IPS-NIHi7 (cell line): Measurements from ENCODE around the gene KYAT1.
A peak's percentile ranks its signal among the peaks of the same experiment; 100 is the strongest.
"Not testable (repeated sequence)": the region's sequence is repeated elsewhere in the genome, so short reads cannot be mapped to it uniquely, and the experiment has no call there.

Experiments
- DNase-seq: peaks from one replicate; pipeline ENCODE4 v3.0.0; 2012; ENCODE audit warnings: mixed read lengths; ENCODE audit errors: extremely low spot score

The KYAT1 gene

DNA sequence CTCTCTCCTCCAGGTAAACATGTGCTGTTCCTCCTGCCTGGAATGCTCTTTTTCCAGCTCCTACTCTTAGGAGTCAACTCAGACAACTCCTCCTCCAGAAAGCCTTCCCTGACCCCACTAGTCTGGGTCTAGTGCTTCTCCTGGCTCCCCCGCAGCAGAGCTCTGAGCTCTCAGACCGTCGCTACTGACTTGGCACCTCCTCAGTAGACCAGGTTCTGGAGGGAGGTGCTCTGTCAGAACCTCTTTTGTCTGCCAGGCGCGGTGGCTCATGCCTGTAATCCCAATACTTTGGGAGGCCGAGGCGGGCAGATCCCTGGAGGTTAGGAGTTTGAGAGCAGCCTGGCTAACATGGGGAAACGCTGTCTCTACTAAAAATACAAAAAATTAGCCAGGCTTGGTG lies 3.6 kb upstream of the KYAT1 start:
- no peak for DNase-seq

DNA sequence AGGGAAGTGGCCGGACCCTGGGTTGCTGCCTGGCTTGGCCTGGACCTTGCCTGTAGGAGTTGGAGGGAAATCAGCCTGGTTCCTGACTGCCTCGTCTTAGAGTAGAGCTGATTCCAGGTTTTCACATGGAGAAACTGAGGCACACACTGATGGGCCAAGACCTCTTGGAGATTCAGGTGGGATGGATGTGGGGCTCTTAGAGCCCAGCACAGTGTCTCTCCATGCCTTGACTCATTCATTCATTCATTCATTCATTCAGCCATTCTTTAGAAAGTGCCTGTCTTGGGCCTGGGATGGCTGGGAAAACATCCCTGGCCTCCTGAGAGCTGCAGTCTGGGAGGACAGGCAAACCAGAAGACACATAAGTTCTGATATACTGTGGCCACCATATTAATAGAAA lies 2.4 kb upstream of the KYAT1 start:
- DNase-seq = no peak

DNA sequence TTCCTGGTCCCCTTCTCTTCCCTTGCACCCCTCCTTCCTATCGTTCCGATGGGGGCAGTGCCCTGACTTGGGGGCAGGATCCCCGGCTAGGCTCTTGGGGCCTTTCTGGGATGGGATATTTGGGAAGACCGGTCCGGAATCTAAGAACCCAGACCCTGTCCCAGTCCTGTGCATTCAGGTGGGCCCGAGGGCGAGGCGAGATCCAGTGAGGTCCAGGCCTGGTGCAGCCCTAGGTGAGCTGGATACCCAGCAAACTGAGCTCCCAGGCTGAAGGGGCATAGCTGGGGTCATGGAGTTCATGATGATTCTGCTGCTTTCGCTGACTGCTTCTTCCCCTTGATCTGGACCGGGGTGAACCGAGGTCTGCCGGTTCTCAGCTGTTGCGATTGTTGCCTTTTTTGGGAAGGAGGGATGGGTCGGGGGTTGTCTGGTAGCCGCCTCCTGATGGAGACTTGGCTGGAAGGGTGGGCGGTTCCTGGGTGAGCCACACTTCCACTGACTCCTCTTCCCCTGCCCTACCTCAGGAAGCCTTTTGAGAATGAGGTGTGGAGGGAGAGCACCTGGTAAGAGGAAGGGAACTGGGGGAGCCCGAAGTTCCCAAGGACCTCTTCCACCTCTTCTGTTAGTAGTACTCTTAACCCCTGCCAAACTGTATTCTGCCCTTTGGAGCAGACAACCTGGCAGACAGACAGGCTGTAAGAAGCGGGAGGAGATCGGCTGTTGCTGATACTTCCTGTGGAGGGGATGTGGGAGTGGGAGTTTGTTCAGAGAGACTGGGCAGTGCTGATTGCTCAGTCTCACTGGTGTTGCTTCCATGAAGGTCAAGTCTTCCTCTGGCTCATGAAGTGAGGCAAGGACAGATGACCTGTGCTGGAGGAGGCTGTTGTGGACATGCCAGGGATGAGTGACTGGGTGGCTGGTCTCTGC lies 1.2 kb upstream of the KYAT1 start:
- DNase-seq = no peak

DNA sequence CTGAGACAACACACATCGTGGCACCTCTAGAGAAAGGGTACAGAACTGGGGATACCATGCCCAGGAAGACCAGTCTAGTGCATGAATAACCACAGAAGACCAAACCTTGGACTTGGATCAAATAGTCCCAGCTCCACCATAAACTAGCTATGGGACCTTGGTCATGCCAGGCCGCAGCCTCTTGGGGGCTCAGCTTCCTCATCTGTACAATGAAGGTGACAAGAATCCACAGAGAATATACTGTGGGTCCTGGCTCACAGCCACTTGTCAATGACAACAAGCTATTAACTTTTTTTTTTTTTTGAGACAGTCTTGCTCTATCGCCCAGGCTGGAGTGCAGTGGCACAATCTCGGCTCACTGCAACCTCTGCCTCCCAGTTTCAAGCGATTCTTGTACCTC lies 3.9 kb downstream of the KYAT1 start:
- DNase-seq = no peak

DNA sequence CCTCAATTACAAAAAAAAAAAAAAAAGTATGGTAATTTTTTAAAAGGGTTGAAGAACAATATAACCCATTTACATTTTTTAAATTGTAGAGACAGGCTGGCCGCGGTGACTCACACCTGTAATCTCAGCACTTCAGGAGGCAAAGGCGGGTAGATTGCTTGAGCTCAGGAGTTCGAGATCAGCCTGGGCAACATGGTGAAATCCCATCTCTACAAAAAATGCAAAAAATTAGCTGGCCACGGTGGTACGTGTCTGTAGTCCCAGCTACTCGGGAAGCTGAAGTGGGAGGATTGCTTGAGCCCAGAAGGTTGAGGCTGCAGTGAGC lies 10.8 kb downstream of the KYAT1 start:
- not testable (repeated sequence) for DNase-seq

DNA sequence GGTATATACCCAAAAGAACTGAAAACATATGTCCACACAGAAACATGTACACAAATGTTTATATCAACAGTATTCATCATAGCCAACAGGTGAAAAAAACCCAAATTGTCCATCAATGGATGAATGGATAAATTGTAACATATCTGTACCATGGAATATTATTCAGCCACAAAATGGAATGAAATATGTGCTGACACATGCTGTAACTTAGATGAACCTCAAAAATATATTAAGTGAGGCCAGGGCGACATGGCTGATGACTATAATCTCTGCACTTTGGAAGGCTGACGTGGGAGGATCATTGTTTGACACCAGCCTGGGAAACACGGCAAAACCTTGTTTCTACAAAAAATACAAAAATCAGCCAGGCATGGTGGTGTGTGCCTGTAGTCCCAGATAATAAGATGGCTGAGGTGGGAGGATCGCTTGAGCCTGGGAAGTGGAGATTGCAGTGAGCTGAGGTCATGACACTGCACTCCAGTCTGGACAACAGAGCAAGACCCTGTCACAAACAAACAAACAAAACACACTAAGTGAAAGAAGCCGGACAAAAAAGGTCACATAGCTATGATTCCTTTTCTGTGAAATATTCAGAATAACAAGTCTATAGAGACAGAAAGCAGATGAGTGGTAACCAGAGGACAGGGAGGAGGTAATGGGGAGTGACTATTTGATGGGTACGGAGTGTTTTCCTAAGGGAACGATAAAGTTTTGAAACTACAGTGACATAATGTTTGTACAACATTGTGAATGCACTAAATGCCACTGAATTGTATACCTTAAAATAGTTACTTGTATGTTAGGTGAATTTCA lies 11.4 kb downstream of the KYAT1 start:
- no peak for DNase-seq

DNA sequence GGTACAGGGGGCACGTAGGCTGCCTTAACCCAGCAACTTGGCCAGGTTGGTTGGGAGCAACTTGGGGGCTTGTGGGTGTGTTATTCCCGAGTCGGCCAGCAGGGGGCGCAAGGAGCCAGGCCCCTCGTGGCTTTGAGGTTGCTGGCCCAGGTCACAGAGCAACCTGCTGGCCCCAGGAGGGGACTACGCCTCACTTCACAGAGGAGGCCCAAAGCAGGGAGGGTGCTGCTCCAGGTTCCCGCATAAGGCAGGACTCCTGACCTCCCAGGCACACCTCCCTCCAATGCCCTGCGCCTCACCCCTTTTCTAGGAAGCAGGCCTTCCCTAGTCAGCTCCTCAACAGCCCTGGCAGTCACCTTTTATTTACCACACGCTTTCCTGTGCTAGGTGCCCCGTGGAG lies 18.1 kb downstream of the KYAT1 start:
- peak; percentile 94 for DNase-seq

DNA sequence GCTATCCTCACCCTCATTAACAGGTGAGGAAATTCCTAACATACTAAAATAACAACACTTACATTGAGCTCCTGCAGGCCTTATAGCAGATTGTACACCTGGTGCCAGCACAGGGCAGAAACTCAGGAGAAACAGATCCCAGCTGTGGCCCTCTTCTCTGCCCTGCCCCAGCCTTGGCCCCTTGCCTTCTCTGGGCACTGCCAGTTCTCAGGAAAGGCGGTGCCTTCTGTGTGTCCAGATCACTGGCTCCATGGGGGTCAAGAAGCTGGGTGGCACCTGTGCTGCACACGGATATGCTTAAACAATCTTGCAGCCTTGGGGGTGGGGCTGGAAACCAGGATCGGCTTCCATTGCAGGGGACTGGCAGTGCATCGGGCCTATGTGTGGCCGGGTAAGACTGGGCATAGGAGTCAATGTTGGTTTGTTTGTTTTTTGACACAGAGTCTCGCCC lies 19.3 kb downstream of the KYAT1 start:
- DNase-seq = no peak

DNA sequence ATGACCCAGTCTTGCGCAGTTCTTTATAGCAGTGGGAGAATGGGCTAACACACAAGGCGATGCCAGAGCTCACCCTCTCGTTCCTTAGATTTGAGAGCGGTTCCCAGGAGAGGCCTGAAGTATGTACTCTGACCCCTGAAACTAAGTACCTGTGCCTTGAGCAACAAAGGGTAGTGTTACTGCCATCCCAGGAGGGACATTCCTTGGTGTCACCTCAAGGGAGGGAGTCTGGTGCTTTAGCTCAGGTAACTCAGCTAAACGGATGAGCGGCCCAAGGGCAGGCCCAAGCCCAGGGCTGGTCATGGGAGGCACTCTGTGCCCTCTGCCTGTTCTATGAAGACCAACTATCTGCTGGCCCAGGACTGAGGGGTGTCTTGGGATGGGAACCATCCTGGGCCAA lies 20.2 kb downstream of the KYAT1 start:
- DNase-seq = no peak

DNA sequence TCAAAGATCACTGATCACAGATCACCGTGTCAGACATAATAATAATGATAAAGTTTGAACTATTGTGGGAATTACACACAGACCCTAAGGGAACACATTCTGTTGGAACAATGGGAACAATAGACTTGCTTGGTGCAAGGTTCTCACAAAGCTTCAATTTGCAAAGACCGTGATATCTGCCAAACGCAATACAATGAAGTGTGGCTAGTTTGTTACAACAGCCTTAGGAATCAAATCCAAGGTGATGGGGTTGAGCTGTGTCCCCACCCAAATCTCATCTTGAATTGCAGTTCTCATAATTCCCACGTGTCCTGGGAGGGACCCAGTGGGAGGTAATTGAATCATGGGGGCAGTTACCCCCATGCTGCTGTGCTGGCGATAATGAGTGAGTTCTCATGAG lies 20.8 kb downstream of the KYAT1 start:
- DNase-seq = no peak

DNA sequence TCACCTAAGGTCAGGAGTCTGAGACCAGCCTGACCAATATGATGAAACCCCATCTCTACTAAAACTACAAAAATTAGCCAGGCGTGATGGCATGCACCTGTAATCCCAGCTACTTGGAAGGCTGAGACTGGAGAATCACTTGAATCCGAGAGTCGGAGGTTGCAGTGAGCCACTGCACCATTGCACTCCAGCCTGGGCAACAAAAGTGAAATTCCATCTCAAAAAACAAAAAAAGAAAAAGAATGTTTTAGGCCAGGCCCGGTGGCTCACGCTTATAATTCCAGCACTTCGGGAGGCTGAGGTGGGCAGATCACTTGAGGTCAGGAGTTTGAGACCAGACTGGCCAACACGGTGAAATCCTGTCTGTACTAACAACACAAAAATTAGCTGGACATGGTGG lies 23.3 kb downstream of the KYAT1 start:
- DNase-seq = not testable (repeated sequence)

DNA sequence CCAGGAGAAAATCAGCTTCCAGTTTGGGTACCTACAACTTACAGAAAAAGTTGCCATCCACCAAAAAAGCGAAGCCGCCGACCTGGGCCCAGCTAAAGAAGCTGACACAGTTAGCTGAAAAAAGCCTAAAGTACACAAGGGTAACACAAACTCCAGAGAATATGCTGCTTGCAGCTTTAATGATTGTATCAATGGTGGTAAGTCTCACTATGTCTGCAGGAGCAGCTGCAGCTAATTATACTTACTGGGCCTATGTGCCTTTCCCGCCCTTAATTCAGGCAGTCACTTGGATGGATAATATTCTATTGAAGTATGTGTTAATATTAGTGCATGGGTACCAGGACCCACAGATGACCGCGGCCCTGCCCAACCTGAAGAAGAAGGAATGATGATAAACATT lies 27.3 kb downstream of the KYAT1 start:
- not testable (repeated sequence) for DNase-seq

DNA sequence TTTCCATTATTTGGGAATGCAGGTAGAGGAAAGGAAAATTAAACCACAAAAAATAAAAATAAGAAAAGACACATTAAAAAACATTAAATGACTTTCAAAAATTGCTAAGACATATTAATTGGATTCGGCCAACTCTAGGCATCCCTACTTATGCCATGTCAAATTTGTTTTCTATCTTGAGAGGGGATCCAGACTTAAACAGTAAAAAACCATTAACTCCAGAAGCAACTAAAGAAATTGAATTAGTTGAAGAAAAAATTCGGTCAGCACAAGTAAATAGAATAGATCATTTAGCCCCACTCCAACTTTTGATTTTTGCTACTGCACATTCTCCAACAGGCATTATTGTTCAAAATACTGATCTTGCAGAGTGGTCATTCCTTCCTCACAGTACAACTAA lies 29.1 kb downstream of the KYAT1 start:
- not testable (repeated sequence) for DNase-seq

DNA sequence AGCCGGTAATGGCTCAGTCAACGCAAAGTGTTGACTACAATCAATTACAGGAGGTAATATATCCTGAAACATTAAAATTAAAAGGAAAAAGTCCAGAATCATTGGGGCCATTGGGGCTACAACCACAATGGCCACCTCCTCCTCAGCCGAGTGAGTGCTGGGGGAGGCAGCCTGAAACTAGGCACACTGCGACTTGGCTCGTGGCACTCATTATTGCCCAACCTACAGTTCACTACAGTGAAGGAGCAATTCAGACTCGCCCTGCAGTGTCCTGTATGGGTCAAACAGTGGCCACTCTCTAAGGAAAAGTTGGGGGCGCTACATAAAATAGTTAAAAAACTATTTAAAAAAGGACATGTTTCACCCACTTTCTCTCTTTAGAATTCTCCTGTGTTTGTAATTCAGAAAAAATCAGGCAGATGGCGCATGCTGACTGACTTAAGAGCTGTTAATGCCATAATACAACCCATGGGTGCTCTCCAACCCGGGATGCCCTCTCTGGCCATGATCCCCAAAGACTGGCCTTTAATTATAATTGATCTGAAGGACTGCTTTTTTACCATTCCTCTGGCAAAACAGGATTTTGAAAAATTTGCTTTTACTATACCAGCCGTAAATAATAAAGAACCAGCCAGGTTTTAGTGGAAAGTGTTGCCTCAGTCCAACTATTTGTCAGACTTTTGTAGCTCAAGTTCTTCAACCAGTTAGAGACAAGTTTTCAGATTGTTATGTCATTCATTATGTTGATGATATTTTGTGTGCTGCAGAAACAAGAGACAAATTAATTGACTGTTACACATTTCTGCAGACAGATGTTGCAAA lies 29.8 kb downstream of the KYAT1 start:
- not testable (repeated sequence) for DNase-seq

DNA sequence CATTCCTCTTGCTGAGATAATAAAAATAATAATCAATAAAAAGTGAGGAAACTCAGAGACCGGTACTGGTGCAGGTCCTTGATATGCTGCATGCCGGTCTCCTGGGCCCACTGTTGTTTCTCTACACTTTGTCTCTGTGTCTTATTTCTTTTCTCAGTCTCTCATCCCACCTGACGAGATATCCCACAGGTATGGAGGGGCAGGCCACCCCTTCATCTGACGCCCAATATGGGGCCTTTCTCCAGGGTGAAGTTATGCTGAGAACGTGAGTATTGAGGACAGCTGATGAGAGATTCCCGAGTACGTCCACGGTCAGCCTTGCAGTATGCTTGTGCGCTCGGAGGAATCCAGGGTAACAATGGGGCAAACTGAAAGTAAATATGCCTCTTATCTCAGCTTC lies 30.7 kb downstream of the KYAT1 start:
- not testable (repeated sequence) for DNase-seq

DNA sequence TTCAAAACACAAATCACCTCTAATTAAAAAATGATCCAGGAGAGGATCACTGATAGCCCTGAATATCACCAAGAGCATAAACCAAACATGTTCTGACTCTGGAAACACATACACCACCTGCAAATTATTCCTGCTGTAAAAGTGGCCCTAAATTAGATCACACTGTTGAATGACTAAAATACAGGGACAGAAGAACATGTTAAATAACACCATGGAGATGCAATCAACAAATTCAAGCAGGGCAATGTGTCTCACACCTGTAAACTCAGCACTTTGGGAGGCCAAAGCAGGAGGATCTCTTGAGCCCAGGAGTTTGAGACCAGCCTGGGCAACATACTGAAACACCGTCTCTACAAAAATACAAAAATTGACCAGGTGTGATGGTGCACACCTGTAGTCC lies 33.9 kb downstream of the KYAT1 start:
- DNase-seq = no peak

DNA sequence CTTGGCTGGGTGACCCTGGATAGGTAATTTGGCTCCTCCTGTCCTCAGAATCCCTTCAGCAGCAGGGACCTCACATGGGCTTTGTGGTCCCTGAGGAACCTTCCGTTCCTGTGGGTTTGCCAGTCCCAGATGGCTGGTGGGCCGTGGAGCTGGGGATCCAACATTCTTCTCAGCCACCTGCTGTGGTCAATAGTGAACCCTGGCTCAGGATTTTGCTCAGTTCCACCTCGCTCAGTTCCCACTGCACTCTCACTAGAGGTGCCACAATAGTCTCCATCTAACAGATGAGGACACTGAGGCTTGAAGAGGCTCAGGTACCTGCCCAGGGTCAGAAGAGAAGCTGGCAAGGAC lies 35.1 kb downstream of the KYAT1 start:
- DNase-seq = peak; percentile 8

DNA sequence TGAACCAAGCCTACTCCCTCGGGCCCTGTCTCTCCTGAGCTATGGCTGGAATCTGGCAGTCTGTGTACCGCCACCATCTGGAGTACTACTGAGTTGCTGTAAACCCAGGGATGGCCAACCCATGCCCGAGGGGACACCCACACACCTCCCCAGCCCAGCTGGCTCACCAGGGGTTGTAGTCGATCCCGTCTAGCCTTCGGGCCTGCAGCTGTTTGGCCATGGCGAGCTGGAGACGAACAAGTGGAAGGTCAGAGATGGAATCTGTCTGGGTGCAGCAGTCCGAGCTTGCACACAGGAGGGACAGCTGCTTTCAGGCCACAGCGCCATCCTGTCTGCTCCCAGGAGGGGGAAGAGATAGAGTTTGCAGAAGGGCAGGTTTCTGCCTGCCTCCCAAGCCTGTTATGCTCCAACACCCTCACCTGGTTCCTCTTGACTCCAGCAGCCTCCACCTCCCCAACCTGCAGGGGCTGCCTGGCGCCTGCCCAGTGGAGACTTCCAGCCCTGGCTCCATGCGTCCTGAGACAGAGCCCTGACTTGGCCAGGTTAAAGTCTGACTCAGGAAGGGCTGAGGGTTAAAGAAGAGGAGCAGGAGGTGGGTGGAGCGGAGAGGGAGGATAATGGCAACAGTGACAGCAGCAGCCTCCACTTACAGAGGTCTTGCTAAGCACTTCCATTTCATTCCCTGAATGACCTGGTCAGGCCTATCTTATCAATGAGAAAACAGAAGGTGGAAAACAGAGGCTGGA lies 36.4 kb downstream of the KYAT1 start:
- DNase-seq = peak; percentile 71

DNA sequence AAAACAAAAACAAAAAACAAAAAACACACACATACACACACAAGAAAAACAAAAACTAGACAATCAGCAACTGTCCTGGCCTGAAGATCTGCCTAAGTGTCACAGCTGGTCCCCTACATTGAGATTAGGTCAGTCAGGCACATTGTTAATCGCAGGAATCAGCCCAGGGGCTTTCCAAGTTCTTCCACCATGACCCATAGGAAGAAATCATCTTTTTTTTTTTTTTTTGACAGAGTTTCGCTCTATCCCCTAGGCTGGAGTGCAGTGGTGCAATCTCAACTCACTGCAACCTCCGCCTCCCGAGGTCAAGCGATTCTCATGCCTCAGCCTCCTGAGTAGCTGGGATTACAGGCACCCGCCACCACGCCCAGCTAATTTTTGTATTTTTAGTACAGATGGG lies 38.6 kb downstream of the KYAT1 start:
- not testable (repeated sequence) for DNase-seq

DNA sequence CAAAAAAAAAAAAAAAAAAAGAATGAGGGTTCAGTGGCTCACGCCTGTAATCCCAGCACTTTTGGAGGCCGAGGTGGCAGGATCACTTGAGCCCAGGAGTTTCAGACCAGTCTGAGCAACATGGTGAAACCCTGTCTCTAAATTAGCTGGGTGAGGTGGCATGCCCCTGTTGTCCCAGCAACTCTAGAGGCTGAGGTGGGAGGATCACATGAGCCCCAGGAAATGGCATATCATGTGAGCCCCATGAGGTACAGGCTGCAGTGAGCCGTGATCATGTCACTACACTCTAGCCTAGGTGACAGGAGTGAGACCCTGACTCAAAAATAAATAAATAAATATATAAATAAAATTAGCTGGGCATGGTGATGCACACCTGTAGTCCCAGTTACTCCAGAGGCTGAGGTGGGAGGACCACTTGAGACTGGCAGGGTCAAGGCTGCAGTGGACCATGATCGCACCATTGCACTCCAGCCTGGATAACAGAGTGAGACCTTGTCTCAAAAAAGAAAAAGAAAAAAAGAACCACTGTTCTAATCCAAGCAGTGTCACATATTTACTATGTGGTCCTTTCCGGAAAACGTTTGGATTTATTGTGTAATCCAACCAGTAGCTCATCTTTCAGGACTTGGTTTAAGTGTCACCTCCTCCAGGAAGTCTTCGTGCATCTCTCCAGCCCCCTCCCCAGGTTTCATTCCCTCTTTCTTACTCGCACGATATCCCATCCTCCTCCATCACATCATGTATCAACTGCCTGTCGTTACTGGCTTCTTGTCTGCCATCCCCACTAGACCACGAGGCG lies 39.9 kb downstream of the KYAT1 start:
- no peak for DNase-seq

DNA sequence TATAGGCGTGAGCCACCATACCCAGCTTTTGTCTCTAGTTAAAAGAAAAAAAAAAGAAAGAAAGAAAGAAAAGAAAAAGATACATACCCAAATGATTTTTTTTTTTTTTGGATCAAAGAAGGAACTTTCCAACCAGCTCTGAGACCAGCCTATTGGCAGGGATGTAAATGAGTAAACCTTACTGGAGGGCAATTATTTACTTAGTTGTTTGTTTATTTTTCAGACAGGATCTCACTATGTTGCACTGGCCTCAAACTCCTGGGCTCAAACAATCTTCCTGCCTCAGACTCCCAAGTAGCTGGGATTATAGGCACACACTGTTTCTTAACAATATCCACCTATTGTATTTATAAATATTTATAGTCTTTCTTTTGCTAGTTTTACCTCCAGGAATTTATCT lies 41.2 kb downstream of the KYAT1 start:
- DNase-seq = no peak
